HG03066 (cell line): Measurements from ENCODE around the gene MED13L.
"Not testable (repeated sequence)": the region's sequence is repeated elsewhere in the genome, so short reads cannot be mapped to it uniquely, and the experiment has no call there.

Experiments used
- ATAC-seq: cut with Tn5 transposase; IDR thresholded peaks from one replicate; pipeline ENCODE4 v1.9.1; 2021; ENCODE audit warnings: low read depth; ENCODE audit not compliant: unreplicated experiment

MED13L gene

GRCh38 chr12:116137318-116137717 lies 140.2 kb downstream of the MED13L start:
- no peak for ATAC-seq

- no peak for ATAC-seq
Observed at GRCh38 chr12:116136340-116136739, 141.2 kb downstream of the MED13L start.

GRCh38 chr12:116135209-116135930 lies 142.1 kb downstream of the MED13L start:
- ATAC-seq = no peak

GRCh38 chr12:116133636-116134214 lies 143.8 kb downstream of the MED13L start:
- no peak for ATAC-seq

- no peak for ATAC-seq
Observed at GRCh38 chr12:116133149-116133548, 144.3 kb downstream of the MED13L start.

GRCh38 chr12:116131987-116132386 lies 145.5 kb downstream of the MED13L start:
- not testable (repeated sequence) for ATAC-seq

GRCh38 chr12:116131176-116131575 lies 146.3 kb downstream of the MED13L start:
- ATAC-seq = no peak

GRCh38 chr12:116130431-116130830 lies 147.1 kb downstream of the MED13L start:
- no peak for ATAC-seq

GRCh38 chr12:116128779-116129178 lies 148.7 kb downstream of the MED13L start:
- no peak for ATAC-seq

- no peak for ATAC-seq
Observed at GRCh38 chr12:116127859-116128258, 149.6 kb downstream of the MED13L start.

GRCh38 chr12:116126610-116127009 lies 150.9 kb downstream of the MED13L start:
- no peak for ATAC-seq

GRCh38 chr12:116125956-116126566 lies 151.4 kb downstream of the MED13L start:
- no peak for ATAC-seq

- ATAC-seq = no peak
Observed at GRCh38 chr12:116125084-116125483, 152.4 kb downstream of the MED13L start.

- ATAC-seq = no peak
Observed at GRCh38 chr12:116123451-116124258, 153.8 kb downstream of the MED13L start.

GRCh38 chr12:116122628-116123027 lies 154.9 kb downstream of the MED13L start:
- ATAC-seq = no peak

- no peak for ATAC-seq
Observed at GRCh38 chr12:116121453-116121871, 156.0 kb downstream of the MED13L start.

- no peak for ATAC-seq
Observed at GRCh38 chr12:116116650-116117424, 160.7 kb downstream of the MED13L start.

GRCh38 chr12:116113398-116114130 lies 163.9 kb downstream of the MED13L start:
- ATAC-seq = no peak

GRCh38 chr12:116106870-116107269 lies 170.6 kb downstream of the MED13L start:
- no peak for ATAC-seq
